NCI-H748 (cell line): ENCODE measurements around the gene SKA1.
"Not testable (repeated sequence)": the region's sequence is repeated elsewhere in the genome, so short reads cannot be mapped to it uniquely, and the experiment has no call there.

Experiments used
- DNase-seq: peaks from one replicate; lab custom pipeline; 2025; ENCODE audit not compliant: unreplicated experiment; lab: John Stamatoyannopoulos, UW

SKA1 gene

GRCh38 chr18:50393802-50394201 is 19.0 kb downstream of the SKA1 start:
- DNase-seq, result no peak

- no peak for DNase-seq
These were observed 20.2 kb downstream of the SKA1 start for GRCh38 chr18:50395093-50395492.

- no peak for DNase-seq
These were observed 21.3 kb downstream of the SKA1 start for GRCh38 chr18:50396005-50396660.

- DNase-seq, result no peak
These were observed 22.2 kb downstream of the SKA1 start for GRCh38 chr18:50397023-50397422.

- DNase-seq, result no peak
These were observed 23.3 kb downstream of the SKA1 start for GRCh38 chr18:50398099-50398498.

GRCh38 chr18:50398947-50399346 is 24.1 kb downstream of the SKA1 start:
- DNase-seq, result no peak

- DNase-seq, result no peak
These were observed 24.7 kb downstream of the SKA1 start for GRCh38 chr18:50399582-50399981.

- DNase-seq, result not testable (repeated sequence)
These were observed 25.6 kb downstream of the SKA1 start for GRCh38 chr18:50400438-50400837.

- no peak for DNase-seq
These were observed 26.4 kb downstream of the SKA1 start for GRCh38 chr18:50401295-50401694.

- DNase-seq, result peak; percentile 91
These were observed 27.0 kb downstream of the SKA1 start for GRCh38 chr18:50401888-50402287.

- DNase-seq, result peak; percentile 79
These were observed 30.1 kb downstream of the SKA1 start for GRCh38 chr18:50404752-50405581.

GRCh38 chr18:50405582-50406271 is 30.9 kb downstream of the SKA1 start:
- DNase-seq, result peak; percentile 97

GRCh38 chr18:50409236-50409635 is 34.4 kb downstream of the SKA1 start:
- DNase-seq, result no peak

- peak; percentile 30 for DNase-seq
These were observed 35.2 kb downstream of the SKA1 start for GRCh38 chr18:50410008-50410407.

- no peak for DNase-seq
These were observed 36.0 kb downstream of the SKA1 start for GRCh38 chr18:50410894-50411293.

- DNase-seq, result peak; percentile 38
These were observed 42.0 kb downstream of the SKA1 start for GRCh38 chr18:50416832-50417231.

- DNase-seq, result not testable (repeated sequence)
These were observed 42.9 kb downstream of the SKA1 start for GRCh38 chr18:50417705-50418104.

GRCh38 chr18:50418650-50419049 is 43.8 kb downstream of the SKA1 start:
- no peak for DNase-seq

- DNase-seq, result no peak
These were observed 47.5 kb downstream of the SKA1 start for GRCh38 chr18:50422286-50422898.

- DNase-seq, result no peak
These were observed 50.2 kb downstream of the SKA1 start for GRCh38 chr18:50424877-50425690.

- DNase-seq, result no peak
These were observed 53.0 kb downstream of the SKA1 start for GRCh38 chr18:50427896-50428295.
